Calu3 (cell line): ENCODE data around the gene CTNND2. TPM values are rescaled to one million over a fixed set of nuclear protein-coding genes. Genes with fewer than 3 reads are reported as not detected.

ENCODE experiments used
- BruUV-seq: library from RNA; stranded (reverse); fragments of 400-500 nt; replicated peaks from 2 replicates; lab custom pipeline; 2021; lab: Mats Ljungman, UMichigan
- CTCF ChIA-PET: fragments of 300-600 bp; sonication (Branson Sonifier 250); formaldehyde crosslinking; loops from one replicate; lab custom pipeline; 2022; ENCODE audit warnings: antibody characterized with exemption; lab: Charles Lee
- DNase-seq: peaks from one replicate; pipeline ENCODE4 v3.0.0; 2022
- H3K27ac Mint-ChIP-seq: one replicate; pipeline ENCODE4 v1.8.0; 2022; ENCODE audit warnings: mixed read lengths; ENCODE audit not compliant: unreplicated experiment
- H3K27me3 Mint-ChIP-seq: one replicate; pipeline ENCODE4 v1.8.0; 2022; ENCODE audit warnings: mixed read lengths; ENCODE audit not compliant: unreplicated experiment
- H3K36me3 Mint-ChIP-seq: one replicate; pipeline ENCODE4 v1.8.0; 2022; ENCODE audit warnings: mild to moderate bottlenecking, moderate library complexity, mixed read lengths; ENCODE audit not compliant: insufficient read depth, unreplicated experiment
- H3K4me1 Mint-ChIP-seq: one replicate; pipeline ENCODE4 v1.8.0; 2022; ENCODE audit warnings: mild to moderate bottlenecking, low read depth, mixed read lengths; ENCODE audit not compliant: unreplicated experiment
- H3K4me3 Mint-ChIP-seq: one replicate; pipeline ENCODE4 v1.8.0; 2022; ENCODE audit warnings: mild to moderate bottlenecking, low read depth, moderate library complexity, mixed read lengths; ENCODE audit not compliant: unreplicated experiment
- H3K9me3 Mint-ChIP-seq: one replicate; pipeline ENCODE4 v1.8.0; 2022; ENCODE audit warnings: low read depth, mixed read lengths; ENCODE audit not compliant: unreplicated experiment
- intact Hi-C: fragments of 100-400 bp; cut with micrococcal nuclease; formaldehyde crosslinking; loops from one replicate; pipeline ENCODE4 v1.10.0; 2022; ENCODE audit not compliant: unreplicated experiment
- total RNA-seq: library from RNA; stranded (reverse); gene quantifications from 2 replicates; pipeline ENCODE4 v1.2.3, GENCODE V29; 2022
- TF ChIP-seq, protein P1 (sequence below): fragments of 200-600 bp; IDR thresholded peaks from one replicate; pipeline ENCODE4 v1.8.0; 2022; ENCODE audit warnings: antibody characterized with exemption; ENCODE audit not compliant: unreplicated experiment

Gene CTNND2
- total RNA-seq, 1 experiment from 2014 or later: 19.6 TPM

DNA sequence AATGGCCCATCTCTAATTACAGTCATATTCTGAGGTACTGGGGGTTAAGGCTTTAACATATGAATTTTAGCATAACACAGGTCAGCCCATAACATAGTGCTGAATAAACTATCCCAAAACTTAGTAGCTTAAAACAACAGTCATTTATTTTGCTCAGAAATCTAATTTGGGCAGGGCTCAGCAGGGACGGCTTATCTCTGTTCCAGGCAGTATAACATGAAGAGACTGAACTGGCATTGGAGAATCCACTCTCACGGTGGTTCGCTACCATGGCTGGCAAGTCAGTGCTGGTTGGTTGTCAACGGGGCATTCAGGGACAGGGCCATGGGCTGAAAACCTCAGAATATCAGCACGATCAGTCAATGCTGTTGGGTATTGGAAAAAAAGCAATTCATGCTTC is 622.4 kb downstream of the CTNND2 start:
- no TSS peak for BruUV-seq
- H3K27me3 Mint-ChIP-seq: peaks cover 9% of the 10 kb centered on the region
- intact Hi-C loops: no loop called here
- no peaks in the 10 kb centered on the region for H3K36me3 Mint-ChIP-seq
- no peak overlapping the region for H3K27ac Mint-ChIP-seq
- no peak overlapping the region for H3K4me3 Mint-ChIP-seq
- no peak for DNase-seq
- TF ChIP-seq, protein P1, sequence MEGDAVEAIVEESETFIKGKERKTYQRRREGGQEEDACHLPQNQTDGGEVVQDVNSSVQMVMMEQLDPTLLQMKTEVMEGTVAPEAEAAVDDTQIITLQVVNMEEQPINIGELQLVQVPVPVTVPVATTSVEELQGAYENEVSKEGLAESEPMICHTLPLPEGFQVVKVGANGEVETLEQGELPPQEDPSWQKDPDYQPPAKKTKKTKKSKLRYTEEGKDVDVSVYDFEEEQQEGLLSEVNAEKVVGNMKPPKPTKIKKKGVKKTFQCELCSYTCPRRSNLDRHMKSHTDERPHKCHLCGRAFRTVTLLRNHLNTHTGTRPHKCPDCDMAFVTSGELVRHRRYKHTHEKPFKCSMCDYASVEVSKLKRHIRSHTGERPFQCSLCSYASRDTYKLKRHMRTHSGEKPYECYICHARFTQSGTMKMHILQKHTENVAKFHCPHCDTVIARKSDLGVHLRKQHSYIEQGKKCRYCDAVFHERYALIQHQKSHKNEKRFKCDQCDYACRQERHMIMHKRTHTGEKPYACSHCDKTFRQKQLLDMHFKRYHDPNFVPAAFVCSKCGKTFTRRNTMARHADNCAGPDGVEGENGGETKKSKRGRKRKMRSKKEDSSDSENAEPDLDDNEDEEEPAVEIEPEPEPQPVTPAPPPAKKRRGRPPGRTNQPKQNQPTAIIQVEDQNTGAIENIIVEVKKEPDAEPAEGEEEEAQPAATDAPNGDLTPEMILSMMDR: no peak
- H3K4me1 Mint-ChIP-seq: no peaks in the 10 kb centered on the region
- CTCF ChIA-PET: no interaction called here
- H3K9me3 Mint-ChIP-seq: peaks cover 3% of the 10 kb centered on the region

DNA sequence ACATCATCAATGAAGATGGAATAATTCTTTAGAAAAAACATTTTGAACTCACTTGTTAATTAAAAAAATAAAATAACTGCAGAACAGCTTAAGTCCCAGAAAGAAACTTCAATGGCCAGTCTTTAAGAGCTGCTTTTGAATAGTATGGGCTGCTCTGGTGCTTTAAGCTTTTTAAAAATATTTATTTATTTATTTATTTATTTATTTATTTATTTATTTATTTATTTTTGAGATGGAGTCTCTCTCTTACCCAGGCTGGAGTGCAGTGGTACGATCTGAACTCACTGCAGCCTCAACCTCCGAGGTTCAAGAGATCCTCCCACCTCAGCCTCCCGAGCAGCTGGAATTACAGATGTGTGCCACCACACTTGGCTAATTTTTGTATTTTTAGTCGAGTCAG is 626.9 kb downstream of the CTNND2 start:
- no peaks in the 10 kb centered on the region for H3K36me3 Mint-ChIP-seq
- intact Hi-C loops: no loop called here
- TF ChIP-seq, protein P1: no peak

DNA sequence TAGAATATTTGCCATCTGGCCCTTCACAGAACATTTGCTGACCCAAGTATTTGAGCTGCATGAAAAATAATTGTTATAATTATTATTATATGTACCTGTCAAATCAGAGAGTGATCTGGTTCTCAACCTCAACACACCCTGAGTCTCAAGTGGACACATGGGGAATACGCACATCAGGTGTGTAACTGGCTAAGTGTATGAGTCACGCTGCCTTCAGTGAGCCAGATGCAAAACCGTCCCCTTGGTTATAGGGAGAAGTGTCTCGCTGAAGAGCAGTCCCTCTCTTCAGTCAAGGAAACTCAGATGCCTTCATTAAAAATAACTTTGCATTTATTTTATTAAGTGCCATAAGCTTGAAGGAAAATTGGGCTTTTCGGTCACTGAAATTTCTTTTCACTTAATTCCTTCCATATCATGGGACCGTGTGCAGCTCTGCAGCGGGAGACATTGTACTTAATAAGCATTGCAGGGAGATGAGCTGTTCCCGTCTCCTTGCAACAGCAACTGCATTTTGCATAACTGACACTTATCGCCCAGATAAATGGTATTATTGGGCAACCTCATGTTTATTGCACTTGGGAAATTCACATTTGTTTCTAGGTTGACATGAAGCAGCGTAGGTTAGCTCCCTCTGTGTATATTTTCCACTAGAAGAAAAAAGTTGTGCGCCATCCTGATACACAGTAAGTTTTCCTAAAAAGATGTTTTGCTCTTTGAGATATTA is 630.9 kb downstream of the CTNND2 start:
- Mint-ChIP-seq H3K27ac (no peak overlapping the region), H3K9me3 (peaks cover 7% of the 10 kb centered on the region), H3K27me3 (no peaks in the 10 kb centered on the region), H3K4me1 (no peaks in the 10 kb centered on the region), H3K4me3 (no peak overlapping the region), H3K36me3 (no peaks in the 10 kb centered on the region)
- BruUV-seq: no TSS peak
- CTCF ChIA-PET: no interaction called here
- intact Hi-C loops: no loop called here
- TF ChIP-seq, protein P1: no peak
- no peak for DNase-seq

More for the DNA sequence above, 626.9 kb downstream of the CTNND2 start:
- H3K4me3 Mint-ChIP-seq: no peak overlapping the region
- H3K27me3 Mint-ChIP-seq: no peaks in the 10 kb centered on the region
- peaks cover 7% of the 10 kb centered on the region for H3K9me3 Mint-ChIP-seq
- no peaks in the 10 kb centered on the region for H3K4me1 Mint-ChIP-seq
- no peak for DNase-seq
- CTCF ChIA-PET: no interaction called here
- no peak overlapping the region for H3K27ac Mint-ChIP-seq
- BruUV-seq: no TSS peak

DNA sequence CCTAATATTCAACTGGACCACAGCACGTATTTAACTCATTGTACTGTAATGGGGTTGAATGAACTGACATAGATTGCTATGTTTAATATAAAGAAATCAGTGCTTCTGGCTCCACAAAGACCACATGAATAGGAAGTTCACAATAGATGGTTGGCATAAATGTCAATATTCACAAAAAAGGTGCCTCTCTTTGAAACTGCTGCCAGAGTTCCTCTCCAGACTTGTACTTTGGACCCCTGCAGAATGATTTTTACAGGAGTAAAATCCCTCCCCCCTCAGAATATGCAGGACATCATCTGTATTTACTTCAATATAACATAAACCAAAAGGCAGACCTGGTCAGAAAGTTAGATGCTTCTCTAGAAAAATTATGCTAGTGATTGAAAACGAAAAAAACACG is 634.7 kb downstream of the CTNND2 start:
- no peaks in the 10 kb centered on the region for H3K27me3 Mint-ChIP-seq
- H3K9me3 Mint-ChIP-seq: no peaks in the 10 kb centered on the region
- no TSS peak for BruUV-seq
- H3K36me3 Mint-ChIP-seq: no peaks in the 10 kb centered on the region
- no peak for DNase-seq
- no peak overlapping the region for H3K27ac Mint-ChIP-seq
- CTCF ChIA-PET: interaction anchor here (0.8 kb wide), 1 partner anchor 350 kb away, joined by 3 read pairs; no protein-coding TSS in a partner anchor
- intact Hi-C loops: loop anchor here (10.0 kb wide), 1 partner anchor 635 kb away; the partner anchor contains the start of gene CTNND2
- H3K4me3 Mint-ChIP-seq: no peak overlapping the region
- TF ChIP-seq, protein P1: no peak
- no peaks in the 10 kb centered on the region for H3K4me1 Mint-ChIP-seq
